CD14-positive monocyte (primary cell): Measurements from ENCODE around the gene TBX15. TPM values are rescaled to one million over a fixed set of nuclear protein-coding genes. Genes with fewer than 3 reads are reported as not detected.

Source experiments
- DNase-seq, 3 donors: peaks; one replicate each; pipeline ENCODE4 v3.0.0-alpha.2; 2011 to 2022
- H2AFZ ChIP-seq: 2 replicates; pipeline ENCODE4 v1.6.0; 2012; ENCODE audit warnings: mild to moderate bottlenecking, low read depth, low read length, inconsistent platforms; ENCODE audit not compliant: insufficient read depth, poor library complexity, severe bottlenecking
- H3K27ac ChIP-seq, 2 donors: 1 replicate in 1 of 2; 2 replicates in 1 of 2; pipeline ENCODE4 v1.5.1; 2012 to 2013; ENCODE audit warnings: low read length in 2 of 2, control low read depth in 1 of 2, inconsistent platforms in 1 of 2, low read depth in 1 of 2, mild to moderate bottlenecking in 1 of 2
- H3K27me3 ChIP-seq, 2 donors: one replicate each; pipeline versions ENCODE4 v1.6.0 to v1.6.1; 2011 to 2013; ENCODE audit warnings: low read length in 2 of 2; ENCODE audit not compliant: control insufficient read depth in 2 of 2, insufficient read depth in 2 of 2
- H3K36me3 ChIP-seq, 2 donors: replicated peaks in 1 of 2; 1 replicate in 1 of 2; 2 replicates in 1 of 2; pipeline versions ENCODE4 v1.5.1 to v1.6.1; 2012 to 2013; ENCODE audit warnings: low read length in 2 of 2, control low read depth in 1 of 2, inconsistent platforms in 1 of 2, mild to moderate bottlenecking in 1 of 2; ENCODE audit not compliant: insufficient read depth in 2 of 2, control insufficient read depth in 1 of 2
- H3K4me1 ChIP-seq, 2 donors: 1 replicate in 1 of 2; 2 replicates in 1 of 2; pipeline versions ENCODE4 v1.5.1 to v1.6.1; 2012 to 2013; ENCODE audit warnings: low read length in 2 of 2, control low read depth in 1 of 2, inconsistent platforms in 1 of 2, mild to moderate bottlenecking in 1 of 2, moderate library complexity in 1 of 2; ENCODE audit not compliant: insufficient read depth in 2 of 2, control insufficient read depth in 1 of 2
- H3K4me2 ChIP-seq: replicated peaks from 2 replicates; pipeline ENCODE3; 2012; ENCODE audit warnings: low read length, moderate library complexity, mild to moderate bottlenecking; ENCODE audit not compliant: poor library complexity, severe bottlenecking; ENCODE audit errors: extremely low read depth
- H3K4me3 ChIP-seq, 3 experiments: fragments of 200-600 bp in 1 of 3; sonication (generic) in 1 of 3; replicated peaks in 1 of 3; 1 replicate in 2 of 3; 2 replicates in 1 of 3; pipeline ENCODE4 v1.5.1; 2011 to 2013; ENCODE audit warnings: low read length in 3 of 3, mild to moderate bottlenecking in 3 of 3, control low read depth in 2 of 3, low read depth in 2 of 3, inconsistent platforms in 1 of 3, moderate library complexity in 1 of 3
- H3K79me2 ChIP-seq: 2 replicates; pipeline ENCODE4 v1.6.0; 2012; ENCODE audit warnings: mild to moderate bottlenecking, control low read depth, inconsistent platforms, low read length, moderate library complexity; ENCODE audit not compliant: insufficient read depth
- H3K9ac ChIP-seq: 2 replicates; pipeline ENCODE4 v1.6.0; 2017; ENCODE audit warnings: low read length, mild to moderate bottlenecking; ENCODE audit not compliant: insufficient read depth, poor library complexity, severe bottlenecking
- H3K9me3 ChIP-seq, 2 donors: replicated peaks in 1 of 2; 1 replicate in 1 of 2; 2 replicates in 1 of 2; pipeline versions ENCODE4 v1.5.1 to v1.6.1; 2012 to 2013; ENCODE audit warnings: low read length in 2 of 2, control low read depth in 1 of 2; ENCODE audit not compliant: control insufficient read depth in 1 of 2, insufficient read depth in 1 of 2
- H4K20me1 ChIP-seq: 2 replicates; pipeline ENCODE4 v1.6.0; 2012; ENCODE audit warnings: mild to moderate bottlenecking, low read length, control low read depth, moderate library complexity; ENCODE audit not compliant: insufficient read depth
- H3K27ac Mint-ChIP-seq, 7 donors: one replicate each; pipeline ENCODE4 v1.8.0; 2020; ENCODE audit warnings: mild to moderate bottlenecking in 7 of 7, mixed read lengths in 7 of 7, moderate library complexity in 6 of 7, inconsistent platforms in 2 of 7
- H3K27me3 Mint-ChIP-seq, 3 donors: one replicate each; pipeline ENCODE4 v1.8.0; 2021 to 2022; ENCODE audit warnings: low read depth in 3 of 3, mild to moderate bottlenecking in 3 of 3, mixed read lengths in 3 of 3, moderate library complexity in 3 of 3, inconsistent platforms in 1 of 3
- H3K36me3 Mint-ChIP-seq, 2 donors: one replicate each; pipeline ENCODE4 v1.8.0; 2020; ENCODE audit warnings: mixed read lengths in 2 of 2, inconsistent platforms in 1 of 2, mild to moderate bottlenecking in 1 of 2
- H3K4me1 Mint-ChIP-seq: one replicate; pipeline ENCODE4 v1.8.0; 2020; ENCODE audit warnings: mild to moderate bottlenecking, mixed read lengths
- H3K4me3 Mint-ChIP-seq, 2 donors: one replicate each; pipeline ENCODE4 v1.8.0; 2020; ENCODE audit warnings: mild to moderate bottlenecking in 2 of 2, mixed read lengths in 2 of 2, moderate library complexity in 1 of 2
- H3K9me3 Mint-ChIP-seq, 7 donors: one replicate each; pipeline ENCODE4 v1.8.0; 2020 to 2022; ENCODE audit warnings: mixed read lengths in 7 of 7, mild to moderate bottlenecking in 6 of 7, moderate library complexity in 6 of 7, inconsistent platforms in 2 of 7
- CTCF ChIP-seq: fragments of 200-600 bp; IDR thresholded peaks from one replicate; pipeline ENCODE4 v1.8.0; 2022; ENCODE audit warnings: antibody characterized with exemption, mild to moderate bottlenecking
- WGBS: methylation state at CpG from one replicate; pipeline ENCODE4 v1.1.5; 2013; ENCODE audit warnings: missing lambda C conversion rate; ENCODE audit not compliant: insufficient coverage; 5-methylcytosine and 5-hydroxymethylcytosine counted together
- intact Hi-C, 2 donors: fragments of 100-400 bp; cut with micrococcal nuclease; formaldehyde crosslinking; loops; one replicate each; pipeline versions ENCODE4 v1.15.0 to v1.15.1; 2023
- polyA plus RNA-seq, 3 donors: library from polyadenylated mRNA; depleted of rRNA in 1 of 3; unstranded in 2 of 3; stranded (reverse) in 1 of 3; fragments of 300-500 nt in 2 of 3; fragments of >200 nt in 1 of 3; fragmentation: Illumina TruSeq in 2 of 3; gene quantifications; 1 replicate in 2 of 3; 2 replicates in 1 of 3; pipeline ENCODE4 v1.2.3, GENCODE V29; 2012 to 2021

TBX15 gene
- polyA plus RNA-seq, 3 donors: not detected

GRCh38 chr1:119032986-119033385 is 44.8 kb upstream of the TBX15 start:
- Mint-ChIP-seq H3K4me1 (no peaks in the 10 kb centered on the region), H3K9me3 (peaks cover 0 to 7% (median 5%) of the 10 kb centered on the region in 7 donors), H3K27me3 (no peaks in the 10 kb centered on the region), H3K36me3 (peaks cover 17 to 23% of the 10 kb centered on the region in 2 donors), H3K4me3 (no peak overlapping the region), H3K27ac (no peak overlapping the region)
- Histone ChIP-seq H3K4me2 (no peak overlapping the region), H3K9me3 (no peaks in the 10 kb centered on the region), H3K27me3 (no peaks in the 10 kb centered on the region), H3K9ac (no peak overlapping the region), H3K4me3 (no peak overlapping the region), H3K36me3 (peaks cover 0 to 18% of the 10 kb centered on the region in 2 donors), H4K20me1 (no peaks in the 10 kb centered on the region), H3K4me1 (no peaks in the 10 kb centered on the region), H3K27ac (no peak overlapping the region), H2AFZ (no peak overlapping the region), H3K79me2 (no peaks in the 10 kb centered on the region)
- DNase-seq: no peak
- WGBS: 96% methylated on average over 20 of the region's 22 CpGs
- no peak for TF ChIP-seq CTCF
- intact Hi-C loops: no loop called here

GRCh38 chr1:119027759-119028158 is 39.6 kb upstream of the TBX15 start:
- Mint-ChIP-seq H3K36me3 (peaks cover 4 to 9% of the 10 kb centered on the region in 2 donors), H3K27me3 (no peaks in the 10 kb centered on the region), H3K4me1 (no peaks in the 10 kb centered on the region), H3K4me3 (no peak overlapping the region), H3K9me3 (peaks cover 3 to 8% (median 4%) of the 10 kb centered on the region in 7 donors), H3K27ac (no peak overlapping the region)
- H3K9me3 ChIP-seq: no peaks in the 10 kb centered on the region
- no peak for DNase-seq
- no peaks in the 10 kb centered on the region for H4K20me1 ChIP-seq
- H3K4me1 ChIP-seq: no peaks in the 10 kb centered on the region
- intact Hi-C loops: no loop called here
- no peaks in the 10 kb centered on the region for H3K79me2 ChIP-seq
- WGBS: 100% methylated on average over 1 of the region's 1 CpG
- no peak for TF ChIP-seq CTCF
- H3K9ac ChIP-seq: no peak overlapping the region
- no peak overlapping the region for H2AFZ ChIP-seq
- H3K27me3 ChIP-seq: no peaks in the 10 kb centered on the region
- H3K4me3 ChIP-seq: no peak overlapping the region
- H3K27ac ChIP-seq: no peak overlapping the region
- peaks cover 0 to 11% of the 10 kb centered on the region in 2 donors for H3K36me3 ChIP-seq
- no peak overlapping the region for H3K4me2 ChIP-seq
